A549 treated with RU486 at 1 μM for 4 hours (cell line): ENCODE results near the gene UCP1. TPM values are rescaled to one million over a fixed set of nuclear protein-coding genes. Genes with fewer than 3 reads are reported as not detected.

Experiments used
- total RNA-seq: library from RNA; stranded (reverse); fragments of 200-300 nt; extraction: Qiagen RNA extraction; gene quantifications from 5 replicates; pipeline ENCODE4 v1.2.3, GENCODE V29; 2022; ENCODE audit warnings: low read depth

Gene UCP1, protein sequence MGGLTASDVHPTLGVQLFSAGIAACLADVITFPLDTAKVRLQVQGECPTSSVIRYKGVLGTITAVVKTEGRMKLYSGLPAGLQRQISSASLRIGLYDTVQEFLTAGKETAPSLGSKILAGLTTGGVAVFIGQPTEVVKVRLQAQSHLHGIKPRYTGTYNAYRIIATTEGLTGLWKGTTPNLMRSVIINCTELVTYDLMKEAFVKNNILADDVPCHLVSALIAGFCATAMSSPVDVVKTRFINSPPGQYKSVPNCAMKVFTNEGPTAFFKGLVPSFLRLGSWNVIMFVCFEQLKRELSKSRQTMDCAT
- not detected in 5 replicates for total RNA-seq

DNA sequence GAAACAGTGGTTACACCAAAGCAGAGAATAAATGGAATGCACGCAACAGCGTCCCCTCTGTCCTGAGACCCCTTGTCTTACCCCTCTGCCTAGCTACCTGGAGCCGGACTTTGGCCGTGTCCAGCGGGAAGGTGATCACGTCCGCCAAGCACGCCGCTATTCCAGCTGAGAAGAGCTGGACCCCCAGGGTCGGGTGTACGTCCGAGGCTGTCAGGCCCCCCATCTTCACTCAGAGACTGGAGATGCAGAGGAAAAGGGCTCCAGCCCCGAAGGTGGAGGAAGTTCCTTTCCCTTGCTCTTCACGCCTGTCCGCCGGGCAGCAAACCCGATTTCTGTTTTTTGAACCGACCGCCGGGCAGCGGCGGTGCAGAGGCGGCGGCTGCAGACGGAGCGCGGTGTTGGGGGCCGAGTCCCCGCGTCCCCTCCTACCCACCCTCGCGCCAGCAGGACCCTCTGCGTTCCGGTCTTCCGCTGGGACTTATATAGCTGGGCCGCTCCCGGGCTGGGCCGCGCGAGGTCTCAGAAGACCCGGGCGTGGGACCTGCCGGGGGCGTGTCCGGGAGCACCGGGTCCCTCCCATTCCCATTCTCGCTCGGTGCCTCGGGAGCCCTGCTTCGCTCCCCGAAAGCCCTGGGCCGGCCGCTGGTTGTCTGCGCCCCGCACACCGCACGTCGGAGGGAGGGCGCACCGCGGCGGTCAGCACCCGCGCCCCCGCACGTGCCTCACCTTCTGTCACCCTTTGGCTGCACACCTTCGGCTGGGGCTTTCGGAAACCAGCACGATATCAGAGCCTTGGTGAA is at the start of gene UCP1:
Gene UCP1, minus strand, starts transcription at position 455 of the 800 bp plus-strand sequence. Its CDS starts 232 bp downstream, at position 223.

DNA sequence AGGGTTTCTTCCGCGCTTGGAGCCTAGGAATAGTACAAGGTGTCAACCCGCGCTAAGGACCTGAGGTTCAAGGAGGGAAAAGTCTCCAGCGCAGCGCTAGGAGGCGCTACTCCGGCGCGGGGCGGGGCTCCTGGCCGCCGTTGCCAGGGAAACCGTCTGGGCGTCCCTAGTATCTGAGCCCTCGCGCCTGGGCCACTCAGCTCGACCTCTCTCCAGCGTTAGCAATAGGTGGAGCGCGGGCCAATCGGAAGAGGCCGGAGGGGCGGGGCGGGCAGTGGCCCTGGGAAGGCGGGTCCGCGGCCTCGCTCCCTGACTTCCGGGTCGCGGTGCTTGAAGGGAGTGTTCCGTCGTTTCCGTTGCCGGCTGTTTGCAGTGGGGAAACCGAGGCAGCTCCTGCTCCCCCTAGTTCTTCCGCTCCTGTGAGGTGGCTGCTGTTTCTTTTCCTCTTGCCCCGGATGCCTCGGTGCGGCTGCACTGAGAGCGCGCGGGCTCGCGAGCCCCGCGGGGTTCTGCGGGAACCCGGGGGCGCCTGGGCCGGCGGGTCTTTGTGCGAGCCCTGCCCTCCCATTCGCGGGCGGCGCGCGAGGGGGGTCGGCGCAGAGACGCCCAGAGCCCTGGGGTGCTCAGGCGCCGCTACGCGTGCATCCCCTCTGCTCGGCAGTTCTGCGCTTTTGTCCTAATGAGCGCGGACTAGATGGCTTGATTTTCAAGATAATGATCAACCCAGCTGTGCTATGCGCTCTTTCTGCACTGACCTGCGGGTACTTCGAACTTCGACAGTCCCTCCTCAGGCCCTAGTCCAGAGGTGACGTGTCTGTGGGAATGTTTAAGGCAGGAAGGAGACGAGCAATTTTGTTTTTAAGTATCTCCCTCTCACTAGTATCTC is 44.7 kb downstream of the UCP1 start, which contains the start of gene ELMOD2:
Gene ELMOD2, plus strand, starts transcription at position 312 of the 886 bp plus-strand sequence. CDS start 1,261 bp downstream, outside the sequence.

Other genes starting within 250 kb of the UCP1 start
- 6.6 to 35.6 TPM (median 33.0 TPM) in 5 replicates for gene SCOC, start 195.3 kb downstream of the UCP1 start, total RNA-seq
- 3.8 to 7.0 TPM (median 5.6 TPM) in 5 replicates for gene CLGN, start 141.3 kb downstream of the UCP1 start, total RNA-seq
- not detected in 5 replicates for gene MGAT4D, start 70.7 kb downstream of the UCP1 start, total RNA-seq
- gene ELMOD2, start 44.8 kb downstream of the UCP1 start, total RNA-seq = 6.0 to 12.6 TPM (median 10.5 TPM) in 5 replicates
- 5.2 to 8.8 TPM (median 8.4 TPM) in 5 replicates for gene TBC1D9, start 187.4 kb upstream of the UCP1 start, total RNA-seq